ENCODE measurements around the gene NUDT16L1.
"Not testable (repeated sequence)": the region's sequence is repeated elsewhere in the genome, so short reads cannot be mapped to it uniquely, and the experiment has no call there.

Gene NUDT16L1

DNA sequence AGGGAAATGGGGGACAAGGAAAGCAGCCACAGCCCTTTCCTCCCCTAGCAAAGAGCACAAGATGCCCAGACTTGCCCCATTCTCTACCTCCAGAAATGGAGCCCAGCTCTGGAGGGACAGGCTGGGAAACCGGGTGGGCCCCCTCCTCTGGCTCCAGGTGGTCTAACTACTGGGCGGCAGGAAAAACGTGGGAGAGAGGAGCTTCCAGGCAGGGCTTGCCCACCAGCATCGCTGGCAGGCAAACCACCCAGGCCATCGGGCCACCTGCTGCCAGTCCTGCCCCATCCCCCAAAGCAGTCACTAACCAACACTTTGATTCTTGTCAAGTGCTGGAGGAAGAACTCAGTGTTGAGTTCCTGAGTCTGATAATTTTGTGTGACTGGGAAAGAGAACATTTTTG lies 25.1 kb downstream of the NUDT16L1 start:
- no peak for DNase-seq (ENCODE audit: low read depth in 2 of 2)

DNA sequence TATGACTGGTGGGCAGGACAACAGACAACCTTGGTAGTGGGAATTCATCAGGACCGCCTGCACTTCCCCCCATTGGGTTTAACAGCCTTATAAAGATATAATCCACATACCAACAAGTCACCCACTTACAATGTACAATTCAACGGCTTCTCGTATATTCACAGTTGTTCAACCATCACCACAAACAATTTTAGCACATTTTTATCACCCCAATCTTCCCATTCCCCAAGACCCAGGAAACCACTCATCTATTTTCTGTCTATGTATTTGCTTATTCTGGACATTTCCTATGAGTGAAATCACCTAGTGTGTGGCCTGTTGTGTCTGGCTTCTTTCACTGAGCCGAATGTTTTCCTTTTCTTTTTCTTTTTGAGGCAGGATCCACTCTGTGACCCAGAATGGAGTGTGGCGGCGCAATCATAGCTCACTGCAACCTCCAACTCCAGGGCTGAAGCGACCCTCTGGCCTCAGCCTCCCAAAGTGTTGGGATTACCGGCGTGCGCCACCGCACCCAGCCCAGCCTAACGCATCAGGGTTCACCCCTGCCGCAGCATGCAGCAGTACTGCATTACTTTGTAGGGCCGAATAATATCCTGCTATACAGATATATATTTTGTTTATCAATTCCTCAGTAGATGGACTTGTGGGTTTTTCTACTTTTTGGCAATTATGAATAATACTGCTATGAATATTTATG lies 29.9 kb downstream of the NUDT16L1 start:
- no peak for DNase-seq (ENCODE audit: low read depth in 2 of 2)

DNA sequence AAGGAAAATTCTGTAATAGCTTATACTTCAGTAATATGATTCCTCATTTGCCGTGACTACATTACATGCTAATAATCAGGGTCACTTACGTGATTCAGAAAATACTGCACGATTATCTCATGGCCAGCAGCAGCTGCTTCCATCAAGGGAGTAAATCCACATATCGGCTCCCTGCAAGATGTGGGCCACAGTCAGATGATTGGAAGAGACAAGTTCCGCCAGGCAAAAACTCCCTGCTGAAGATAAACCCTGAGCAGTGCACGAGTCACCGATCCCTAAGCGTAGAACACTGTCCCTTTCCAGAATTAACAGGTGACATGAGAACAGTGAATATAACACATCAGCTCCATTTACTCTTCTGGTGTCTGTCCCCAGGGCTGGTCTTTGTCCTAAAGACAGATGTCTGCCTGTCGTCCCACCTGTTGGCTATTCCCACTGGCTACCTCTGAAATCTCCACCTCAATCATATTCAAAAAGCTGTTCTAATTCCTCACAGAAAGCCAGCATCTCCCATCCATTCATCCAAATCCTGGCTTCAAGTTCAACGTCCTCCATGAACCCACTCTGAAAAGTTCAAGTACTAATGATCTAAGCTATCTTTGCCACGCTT lies 31.4 kb downstream of the NUDT16L1 start:
- no peak for DNase-seq (ENCODE audit: low read depth in 2 of 2)

DNA sequence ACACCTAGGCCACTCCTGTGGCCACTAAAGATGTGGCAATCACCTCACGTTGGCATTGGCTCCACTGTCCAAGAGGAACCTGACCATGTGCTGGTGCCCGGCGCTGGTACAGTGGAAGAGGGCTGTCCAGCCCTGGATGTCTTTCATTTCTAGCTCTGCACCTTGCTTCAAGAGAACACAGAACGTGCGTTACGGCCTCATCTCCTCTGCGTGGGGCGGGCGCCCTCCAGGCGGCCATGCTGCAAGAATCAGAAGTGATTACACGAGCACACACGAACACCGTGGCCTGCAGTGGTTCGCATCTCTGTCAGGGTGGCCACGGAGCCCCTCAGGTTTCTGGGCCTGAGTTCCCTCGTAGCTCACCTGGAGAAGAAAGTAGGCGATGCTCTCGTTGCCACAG lies 33.3 kb downstream of the NUDT16L1 start:
- no peak for DNase-seq (ENCODE audit: low read depth in 2 of 2)

DNA sequence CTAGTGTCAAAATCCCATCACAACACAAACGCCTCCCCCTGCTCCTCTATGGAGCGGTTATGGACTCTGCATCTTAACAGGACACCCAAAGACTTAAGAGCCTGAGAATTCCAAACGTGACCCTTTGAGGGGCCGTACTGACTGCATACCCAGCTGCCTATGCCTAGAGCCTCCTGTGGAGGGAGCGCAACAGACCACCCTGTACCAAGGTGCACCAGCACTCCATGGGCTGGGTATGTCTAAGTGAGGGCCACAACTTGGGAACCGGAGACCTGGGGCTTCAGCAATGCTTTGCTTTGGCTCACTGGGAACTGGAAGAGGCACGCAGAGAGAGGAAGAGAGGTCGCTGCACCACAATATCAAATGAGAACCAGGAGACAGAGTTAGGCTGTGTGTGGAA lies 35.3 kb downstream of the NUDT16L1 start:
- no peak for DNase-seq (ENCODE audit: low read depth in 2 of 2)

DNA sequence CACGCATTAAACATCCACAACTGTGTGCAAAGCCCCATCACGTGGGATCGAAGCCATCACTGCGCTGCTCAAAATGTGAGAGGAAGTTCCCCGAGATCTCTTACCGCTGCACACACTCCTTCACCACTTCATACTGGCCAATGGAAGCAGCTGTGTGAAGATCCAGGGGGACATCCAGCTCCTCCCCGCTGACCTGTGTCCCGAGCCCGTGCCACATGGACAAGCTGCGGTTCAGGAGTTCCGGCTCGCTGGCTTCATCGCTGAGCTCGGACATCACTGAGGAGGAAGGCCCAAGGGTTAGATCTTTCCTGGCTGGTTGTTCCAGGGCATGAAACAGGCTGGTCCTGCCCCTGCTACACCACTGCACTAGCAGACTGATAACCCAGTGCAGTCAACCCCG lies 36.5 kb downstream of the NUDT16L1 start:
- no peak for DNase-seq (ENCODE audit: low read depth in 2 of 2)

DNA sequence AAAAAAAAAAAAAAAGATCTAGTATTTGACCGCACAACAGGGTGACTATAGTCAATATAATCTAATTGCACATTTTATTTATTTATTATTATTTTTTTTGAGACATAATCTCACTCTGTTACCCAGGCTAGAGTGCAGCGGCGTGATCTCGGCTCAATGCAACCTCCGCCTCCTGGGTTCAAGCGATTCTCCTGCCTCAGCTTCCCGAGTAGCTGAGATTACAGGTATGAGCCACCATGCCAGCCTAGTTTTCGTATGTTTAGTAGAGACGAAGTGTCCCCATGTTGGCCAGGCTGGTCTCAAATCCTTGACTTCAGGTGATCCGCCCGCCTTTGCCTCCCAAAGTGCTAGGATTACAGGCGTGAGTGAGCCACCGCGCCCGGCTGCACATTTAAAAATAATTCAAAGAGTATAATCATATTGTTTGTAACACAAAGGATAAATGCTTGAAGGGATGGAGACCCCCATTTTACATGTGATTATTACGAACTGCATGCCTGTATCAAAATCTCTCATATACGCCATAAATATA lies 39.9 kb downstream of the NUDT16L1 start:
- DNase-seq (ENCODE audit: low read depth in 2 of 2) = no peak

DNA sequence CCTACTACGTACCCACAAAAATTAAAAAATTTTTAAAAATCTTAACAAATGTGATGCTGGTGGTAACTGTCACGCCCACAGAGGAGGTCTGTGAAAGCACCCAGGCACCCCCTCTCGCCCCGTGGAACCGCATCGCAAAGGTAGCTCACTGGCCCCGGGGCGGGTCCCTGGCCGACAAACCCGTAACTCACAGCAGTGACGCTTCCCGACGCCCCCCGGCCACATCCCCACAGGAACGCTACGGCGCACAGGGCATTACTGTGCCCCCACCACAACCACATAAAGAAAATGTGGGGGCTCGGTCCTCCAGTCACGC lies 40.3 kb downstream of the NUDT16L1 start:
- DNase-seq (ENCODE audit: low read depth in 2 of 2) = no peak

DNA sequence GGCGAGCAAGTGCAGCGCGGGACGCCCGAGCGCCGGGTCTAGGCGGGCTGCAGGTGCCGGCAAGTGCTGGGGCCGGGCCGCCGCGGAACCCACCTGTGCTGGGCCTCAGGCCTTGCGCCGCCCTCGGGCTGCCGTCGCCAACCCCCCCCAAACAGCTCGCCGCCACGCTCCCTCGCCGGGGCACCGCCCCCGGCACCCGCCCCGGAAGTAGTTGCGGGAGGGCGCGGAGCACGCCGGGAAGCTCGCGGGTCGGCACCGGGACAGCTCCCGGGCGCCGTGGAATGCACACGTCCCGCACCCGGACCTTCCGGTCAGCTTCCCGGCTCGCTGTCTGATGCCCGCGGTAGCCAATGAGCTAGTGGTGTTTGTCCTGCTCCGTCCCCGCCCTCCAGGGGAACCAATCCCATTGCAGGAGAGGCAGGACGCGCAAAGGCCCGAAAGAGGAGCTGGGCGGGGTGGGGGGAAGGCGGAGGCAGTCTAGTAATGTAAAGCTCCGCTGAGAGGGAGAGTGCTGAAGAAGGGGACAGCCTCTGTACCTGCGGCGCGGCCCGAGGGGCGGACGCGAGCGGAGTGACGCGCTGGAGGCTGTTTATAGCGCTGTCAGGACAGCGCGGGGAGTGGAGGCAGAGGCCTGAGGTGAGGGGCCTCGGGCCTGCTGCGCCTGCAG lies 40.8 kb downstream of the NUDT16L1 start, which contains the start of the genes ANKS3 and DNAAF8:
ANKS3 (minus strand) TSS at position 209 of the 667 bp plus-strand sequence. CDS start 4,122 bp downstream, outside the sequence.
DNAAF8 (plus strand) TSS at position 475 of the 667 bp plus-strand sequence. CDS start 1,978 bp downstream, outside the sequence.
- peak; percentile 52 to 61 for DNase-seq (ENCODE audit: low read depth in 2 of 2)

DNA sequence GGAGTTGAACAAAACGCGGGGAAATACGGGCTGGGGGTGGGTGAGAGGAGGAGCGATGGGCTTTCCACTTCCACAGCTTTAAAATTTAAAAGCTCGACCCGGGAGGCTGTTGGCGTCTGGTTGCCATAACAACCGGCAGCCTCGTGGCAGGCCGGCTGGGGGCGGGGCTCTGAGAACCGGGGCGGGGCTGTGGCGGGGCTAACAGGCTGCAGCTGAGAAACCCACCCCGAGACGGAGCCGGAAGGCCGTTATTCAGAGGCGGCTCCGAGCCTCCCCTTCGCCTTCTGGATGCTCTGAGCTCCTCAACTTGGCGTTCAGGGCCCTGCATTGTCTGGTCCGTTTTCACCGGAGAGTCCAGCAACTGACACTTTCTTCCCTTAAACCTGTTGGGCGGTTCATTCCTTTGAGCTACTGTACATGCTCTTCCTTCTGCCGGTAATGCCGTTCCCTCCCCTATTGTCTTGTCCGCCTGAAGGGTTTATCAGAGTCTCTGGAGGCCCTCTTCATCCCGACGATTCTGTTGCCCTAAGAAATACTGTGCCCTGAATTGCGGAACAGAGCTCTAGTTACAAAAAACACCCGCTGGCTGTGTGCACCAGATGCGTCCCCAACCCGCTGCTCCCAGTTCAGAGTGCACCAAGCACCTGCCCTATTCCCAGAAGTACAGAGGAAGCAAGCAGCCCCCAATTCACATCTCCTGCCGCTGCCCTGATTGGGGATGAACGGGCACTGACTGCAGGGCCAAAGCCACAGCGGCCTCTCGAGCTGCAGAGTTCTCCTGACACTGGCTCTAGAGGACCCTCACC lies 41.6 kb downstream of the NUDT16L1 start:
- DNase-seq (ENCODE audit: low read depth in 2 of 2) = peak; percentile 88 to 93

DNA sequence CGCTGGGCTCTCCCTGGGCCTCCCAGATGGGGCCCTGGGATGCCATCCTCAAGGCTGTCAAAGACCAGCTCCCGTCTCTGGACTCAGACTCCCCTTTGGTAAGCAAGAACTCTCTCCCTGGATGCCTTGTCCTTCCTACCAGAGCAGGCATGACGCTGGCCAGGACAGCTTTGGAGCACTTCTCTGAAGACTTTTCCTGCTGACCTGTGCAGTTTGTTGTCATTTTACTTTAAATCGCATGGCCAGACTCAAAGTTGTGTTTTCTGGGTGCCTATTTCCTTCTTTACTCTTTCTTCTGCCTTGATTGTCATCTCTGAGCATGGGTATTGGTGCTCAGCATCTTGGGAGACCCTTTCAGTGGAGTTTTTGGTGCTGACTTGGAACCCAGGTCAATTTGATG lies 43.2 kb downstream of the NUDT16L1 start:
- no peak for DNase-seq (ENCODE audit: low read depth in 2 of 2)

DNA sequence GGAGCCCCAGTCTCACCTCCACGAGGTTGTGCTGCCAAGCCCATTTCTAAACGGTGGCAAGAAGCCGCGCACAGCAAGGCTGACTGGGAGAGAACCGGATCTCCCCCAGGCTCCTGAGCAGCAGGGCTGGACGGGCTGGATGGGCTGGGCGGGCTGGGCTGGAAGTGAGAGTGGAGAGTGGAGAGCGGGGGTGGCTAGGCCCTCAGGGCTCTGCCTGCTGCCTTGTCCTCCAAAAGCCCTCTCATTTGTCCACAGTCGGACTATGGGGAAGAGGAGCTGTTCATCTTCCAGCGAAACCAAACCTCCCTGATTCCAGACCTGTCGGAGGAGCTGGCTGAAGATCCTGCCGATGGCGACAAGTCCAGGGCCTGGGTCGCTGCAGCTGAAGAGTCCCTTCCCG lies 44.2 kb downstream of the NUDT16L1 start:
- DNase-seq (ENCODE audit: low read depth in 2 of 2) = no peak

DNA sequence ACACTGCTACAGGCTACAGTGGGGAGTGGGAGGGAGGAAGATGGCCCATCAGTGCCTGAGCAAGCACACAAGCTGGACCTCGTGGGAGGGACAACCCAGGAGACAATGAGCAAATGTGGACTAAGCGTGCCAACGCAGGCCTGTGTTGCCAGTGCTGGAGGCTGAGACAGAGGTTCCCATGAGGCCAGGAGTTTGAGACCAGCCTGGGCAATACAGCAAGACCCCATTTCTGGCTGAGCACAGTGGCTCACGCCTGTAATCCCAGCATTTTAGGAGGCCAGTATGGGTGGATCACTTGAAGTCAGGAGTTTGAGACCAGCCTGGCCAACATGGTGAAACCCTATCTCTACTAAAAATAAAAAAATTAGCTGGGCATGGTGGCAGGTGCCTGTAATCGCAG lies 45.0 kb downstream of the NUDT16L1 start:
- DNase-seq (ENCODE audit: low read depth in 2 of 2) = not testable (repeated sequence)

DNA sequence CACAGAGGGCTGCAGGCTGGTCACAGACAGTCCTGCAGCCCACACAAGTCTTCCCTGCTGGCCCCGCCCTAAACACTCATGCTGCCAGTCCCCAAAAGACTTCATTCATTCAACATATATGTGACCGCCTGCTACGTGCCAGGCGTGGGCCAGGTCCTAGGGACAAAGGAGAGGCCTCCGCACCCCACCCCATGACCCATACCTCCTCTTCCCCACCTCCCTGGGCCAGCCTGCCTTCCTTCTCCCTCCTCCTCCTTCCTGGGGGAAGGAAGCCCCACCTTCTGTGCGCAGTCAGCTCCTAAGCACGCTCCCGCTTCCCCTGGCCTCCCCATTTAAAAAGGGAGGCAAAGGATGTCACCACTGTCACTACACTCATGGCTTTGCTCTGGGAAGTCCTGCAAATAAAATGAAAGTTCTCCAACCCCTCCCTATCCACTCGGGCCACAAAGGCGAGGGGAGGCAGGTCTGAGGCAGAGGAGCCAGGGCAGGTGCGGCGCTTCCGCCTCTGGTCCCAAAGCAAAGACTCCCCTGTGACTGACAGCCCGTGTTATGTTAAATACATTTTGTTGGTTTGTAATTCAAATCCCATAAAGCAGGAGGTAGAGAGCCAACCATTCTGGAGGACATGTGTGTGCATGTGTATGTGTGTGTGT lies 50.0 kb downstream of the NUDT16L1 start:
- DNase-seq (ENCODE audit: low read depth in 2 of 2) = no peak

DNA sequence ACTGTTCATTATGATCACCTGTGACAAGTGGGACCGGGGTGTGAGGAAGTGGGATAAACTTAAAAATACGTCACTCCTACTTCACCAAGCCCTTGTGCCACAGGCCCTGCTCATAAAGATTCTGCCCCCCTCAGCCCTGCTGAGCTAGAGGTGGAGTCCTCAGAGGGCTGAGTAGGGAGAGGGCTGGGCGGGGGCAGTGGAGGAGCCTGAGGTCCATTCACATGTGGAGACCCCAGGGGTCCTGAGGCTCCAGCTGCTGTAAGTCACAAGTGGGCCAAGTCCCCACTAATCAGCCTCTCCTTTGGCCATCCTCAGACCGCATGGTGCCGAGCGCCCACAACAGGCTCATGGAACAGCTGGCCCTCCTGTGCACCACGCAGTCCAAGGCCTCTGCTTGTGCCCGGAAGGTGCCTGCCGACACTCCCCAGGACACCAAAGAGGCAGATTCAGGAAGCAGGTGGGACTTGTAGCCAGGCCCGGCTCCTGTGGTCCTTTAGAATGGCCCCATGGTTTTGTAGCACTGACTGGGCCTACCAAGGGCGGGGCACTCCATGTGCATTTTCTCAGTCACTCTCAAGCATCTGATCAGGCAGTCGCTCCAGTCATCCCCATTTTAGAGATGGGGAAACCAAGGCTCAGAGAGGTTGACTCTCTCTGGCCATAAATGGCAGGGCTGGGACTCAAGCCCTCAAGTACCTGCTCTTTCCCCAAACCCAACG lies 51.4 kb downstream of the NUDT16L1 start:
- DNase-seq (ENCODE audit: low read depth in 2 of 2) = no peak

DNA sequence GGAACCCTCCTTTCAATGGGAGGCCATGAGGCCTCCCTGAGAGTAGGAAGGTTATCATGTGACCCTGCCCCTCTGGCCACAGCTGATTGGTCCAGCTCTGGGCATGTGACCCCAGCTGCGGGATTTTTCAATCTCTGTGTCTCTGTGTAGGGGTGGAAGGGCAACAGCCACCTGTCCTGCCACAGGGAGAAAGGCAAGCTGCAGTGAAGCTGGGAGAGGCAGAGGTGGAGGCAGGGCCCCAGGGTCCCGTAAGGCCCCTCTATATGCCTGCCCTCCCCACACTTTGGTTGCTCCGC lies 51.9 kb downstream of the NUDT16L1 start:
- no peak for DNase-seq (ENCODE audit: low read depth in 2 of 2)

Data from stimulated activated CD8-positive, alpha-beta memory T cell treated with anti-CD3 and anti-CD28 coated beads, Interleukin-7, amount 100 ng/mL, for 1 hour (primary cell).